SU-DHL-6 (cell line): ENCODE data around the gene KCNC3.

Source experiments
- EZH2phosphoT487 ChIP-seq: fragments of 200-600 bp; sonication (generic), shearing (Covaris generic); conservative IDR thresholded peaks from 2 replicates; pipeline ENCODE4 v1.6.1; 2018; ENCODE audit warnings: mild to moderate bottlenecking, antibody characterized with exemption, low read length, moderate library complexity, mixed read lengths
- TF ChIP-seq, protein P1 (sequence below): fragments of 200-600 bp; sonication (generic); IDR thresholded peaks from one replicate; pipeline ENCODE4 v1.5.1; 2017; ENCODE audit warnings: antibody characterized with exemption, mild to moderate bottlenecking, low read length, moderate library complexity; ENCODE audit not compliant: insufficient read depth, poor library complexity, severe bottlenecking

DNA sequence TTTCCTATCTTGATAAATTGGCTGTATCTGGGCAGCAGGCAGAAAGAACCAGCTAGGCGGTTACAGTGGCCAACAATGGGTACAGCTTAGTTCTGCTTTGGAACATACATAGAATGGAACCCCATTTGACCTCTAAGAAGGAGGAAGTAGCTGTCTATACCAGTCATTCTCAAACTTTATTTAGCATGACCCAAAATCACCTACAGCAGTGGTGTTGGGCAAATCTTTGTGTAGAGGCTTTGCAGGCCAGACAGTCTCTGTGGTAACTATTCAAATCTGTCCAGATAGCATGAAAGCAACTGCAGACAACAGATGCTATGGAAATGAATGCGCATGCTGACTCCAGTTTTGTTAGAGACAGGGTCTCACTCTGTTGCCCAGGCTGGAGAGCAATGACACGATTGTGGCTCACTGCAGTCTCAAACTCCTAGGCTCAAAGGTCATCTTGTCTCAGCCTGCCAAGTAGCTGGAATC is 12.0 kb upstream of the KCNC3 start:
- TF ChIP-seq, protein P1, sequence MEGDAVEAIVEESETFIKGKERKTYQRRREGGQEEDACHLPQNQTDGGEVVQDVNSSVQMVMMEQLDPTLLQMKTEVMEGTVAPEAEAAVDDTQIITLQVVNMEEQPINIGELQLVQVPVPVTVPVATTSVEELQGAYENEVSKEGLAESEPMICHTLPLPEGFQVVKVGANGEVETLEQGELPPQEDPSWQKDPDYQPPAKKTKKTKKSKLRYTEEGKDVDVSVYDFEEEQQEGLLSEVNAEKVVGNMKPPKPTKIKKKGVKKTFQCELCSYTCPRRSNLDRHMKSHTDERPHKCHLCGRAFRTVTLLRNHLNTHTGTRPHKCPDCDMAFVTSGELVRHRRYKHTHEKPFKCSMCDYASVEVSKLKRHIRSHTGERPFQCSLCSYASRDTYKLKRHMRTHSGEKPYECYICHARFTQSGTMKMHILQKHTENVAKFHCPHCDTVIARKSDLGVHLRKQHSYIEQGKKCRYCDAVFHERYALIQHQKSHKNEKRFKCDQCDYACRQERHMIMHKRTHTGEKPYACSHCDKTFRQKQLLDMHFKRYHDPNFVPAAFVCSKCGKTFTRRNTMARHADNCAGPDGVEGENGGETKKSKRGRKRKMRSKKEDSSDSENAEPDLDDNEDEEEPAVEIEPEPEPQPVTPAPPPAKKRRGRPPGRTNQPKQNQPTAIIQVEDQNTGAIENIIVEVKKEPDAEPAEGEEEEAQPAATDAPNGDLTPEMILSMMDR = no peak
- no peak for TF ChIP-seq EZH2phosphoT487
